Hematopoietic multipotent progenitor cell treated with erythropoietin and hydrocortisone succinate and interleukin-3 and kit ligand, for 8 days (in vitro differentiated cells): ENCODE results near the gene ELAC2.
"Not testable (repeated sequence)": the region's sequence is repeated elsewhere in the genome, so short reads cannot be mapped to it uniquely, and the experiment has no call there.

Source experiments
- DNase-seq: peaks from one replicate; pipeline ENCODE4 v3.0.0-alpha.2; 2015

The ELAC2 gene

GRCh38 chr17:12985431-12986293, 32.2 kb downstream of the ELAC2 start:
- no peak for DNase-seq

- DNase-seq, result no peak
Observed at GRCh38 chr17:12983991-12984884, 33.6 kb downstream of the ELAC2 start.

- DNase-seq, result no peak
Observed at GRCh38 chr17:12982224-12982623, 35.6 kb downstream of the ELAC2 start.

GRCh38 chr17:12979826-12980500, 37.9 kb downstream of the ELAC2 start:
- DNase-seq, result no peak

GRCh38 chr17:12979246-12979645, 38.6 kb downstream of the ELAC2 start:
- DNase-seq, result no peak

GRCh38 chr17:12978787-12979186, 39.0 kb downstream of the ELAC2 start:
- DNase-seq, result not testable (repeated sequence)

GRCh38 chr17:12977008-12977751, 40.6 kb downstream of the ELAC2 start:
- no peak for DNase-seq

GRCh38 chr17:12974005-12974531, 43.8 kb downstream of the ELAC2 start:
- DNase-seq, result no peak

- no peak for DNase-seq
Observed at GRCh38 chr17:12973496-12974004, 44.3 kb downstream of the ELAC2 start.

- no peak for DNase-seq
Observed at GRCh38 chr17:12967962-12968361, 49.9 kb downstream of the ELAC2 start.

GRCh38 chr17:12966413-12966812, 51.4 kb downstream of the ELAC2 start:
- DNase-seq, result no peak

- no peak for DNase-seq
Observed at GRCh38 chr17:12965988-12966387, 51.8 kb downstream of the ELAC2 start.

- DNase-seq, result no peak
Observed at GRCh38 chr17:12964840-12965239, 53.0 kb downstream of the ELAC2 start.

GRCh38 chr17:12964162-12964561, 53.7 kb downstream of the ELAC2 start:
- no peak for DNase-seq

- no peak for DNase-seq
Observed at GRCh38 chr17:12963505-12963904, 54.3 kb downstream of the ELAC2 start.

- no peak for DNase-seq
Observed at GRCh38 chr17:12961655-12962054, 56.2 kb downstream of the ELAC2 start.

GRCh38 chr17:12959441-12959840, 58.4 kb downstream of the ELAC2 start:
- DNase-seq, result no peak

- DNase-seq, result no peak
Observed at GRCh38 chr17:12958786-12959185, 59.0 kb downstream of the ELAC2 start.

GRCh38 chr17:12955521-12955920, 62.3 kb downstream of the ELAC2 start:
- DNase-seq, result no peak

GRCh38 chr17:12953156-12953555, 64.7 kb downstream of the ELAC2 start:
- no peak for DNase-seq

- no peak for DNase-seq
Observed at GRCh38 chr17:12952012-12952411, 65.8 kb downstream of the ELAC2 start.

- no peak for DNase-seq
Observed at GRCh38 chr17:12947047-12947446, 70.8 kb downstream of the ELAC2 start.
